GM21825 (cell line): ENCODE measurements around the gene RCAN1.

Experiments
- ATAC-seq: cut with Tn5 transposase; IDR thresholded peaks from one replicate; pipeline ENCODE4 v1.9.1; 2021; ENCODE audit warnings: mild to moderate bottlenecking, moderate library complexity; ENCODE audit not compliant: unreplicated experiment

Gene RCAN1

DNA sequence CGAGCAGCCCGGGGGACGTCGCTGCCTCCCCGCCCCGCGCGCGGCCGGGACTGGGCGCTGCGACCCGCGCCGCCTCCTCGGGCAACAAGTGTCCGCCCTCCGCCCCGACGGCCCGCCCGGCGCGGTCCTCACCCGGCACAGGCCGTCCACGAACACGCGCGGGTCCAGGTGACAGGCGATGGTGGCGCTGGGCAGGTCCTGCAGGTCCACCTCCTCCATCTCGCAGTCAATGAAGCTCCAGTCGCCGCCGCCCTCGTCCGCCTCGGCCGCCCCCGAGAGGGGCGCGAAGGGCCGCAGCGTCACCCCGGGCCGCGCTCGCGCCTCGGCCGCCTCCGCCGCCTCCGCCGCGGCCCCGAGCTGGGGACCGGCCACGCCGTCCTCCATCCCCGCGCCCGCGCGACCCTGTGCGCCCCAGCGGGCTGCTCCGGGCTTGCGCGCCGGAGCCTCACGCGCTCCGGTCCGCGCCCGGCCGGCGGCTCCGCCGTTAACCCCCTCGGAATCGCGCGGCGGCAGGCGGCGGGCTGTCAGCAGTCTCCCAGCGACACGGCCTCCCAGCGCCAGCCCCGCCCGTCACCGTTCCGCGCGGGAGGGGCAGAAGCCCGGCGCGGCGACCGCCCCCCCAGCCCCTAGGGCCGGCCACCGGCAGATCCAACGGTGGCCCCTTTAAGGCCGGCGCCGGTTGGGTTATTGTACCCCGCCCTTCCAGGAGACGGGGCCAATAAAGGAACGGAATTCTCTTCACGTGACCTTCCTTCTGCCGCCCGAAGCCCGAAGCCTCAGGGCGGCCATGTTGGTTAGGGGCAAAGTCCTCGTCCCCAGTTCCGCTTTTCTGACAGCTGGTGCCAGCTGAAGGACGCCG, at the start of gene RCAN1:
Gene RCAN1, minus strand, starts transcription at position 486 of the 859 bp plus-strand sequence. Its CDS starts 102 bp downstream, at position 384.
- peak; percentile 94 for ATAC-seq

DNA sequence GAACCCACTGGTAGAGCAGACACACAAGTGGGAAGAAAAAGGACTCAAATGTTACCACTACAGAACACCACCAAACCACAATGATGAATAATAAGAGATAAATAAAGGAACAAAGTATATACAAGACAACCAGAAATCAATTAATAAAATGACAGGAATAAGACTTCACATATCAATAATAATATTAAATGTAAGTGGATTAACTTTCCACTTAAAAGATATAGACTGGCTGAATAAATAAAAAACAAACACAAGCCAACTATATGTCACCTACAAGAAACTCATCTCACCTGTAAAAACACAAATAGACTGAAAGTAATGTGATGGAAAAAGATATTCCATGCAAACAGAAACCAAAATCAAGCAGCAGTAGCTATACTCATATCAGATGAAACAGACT, 46.9 kb upstream of the RCAN1 start:
- no peak for ATAC-seq

DNA sequence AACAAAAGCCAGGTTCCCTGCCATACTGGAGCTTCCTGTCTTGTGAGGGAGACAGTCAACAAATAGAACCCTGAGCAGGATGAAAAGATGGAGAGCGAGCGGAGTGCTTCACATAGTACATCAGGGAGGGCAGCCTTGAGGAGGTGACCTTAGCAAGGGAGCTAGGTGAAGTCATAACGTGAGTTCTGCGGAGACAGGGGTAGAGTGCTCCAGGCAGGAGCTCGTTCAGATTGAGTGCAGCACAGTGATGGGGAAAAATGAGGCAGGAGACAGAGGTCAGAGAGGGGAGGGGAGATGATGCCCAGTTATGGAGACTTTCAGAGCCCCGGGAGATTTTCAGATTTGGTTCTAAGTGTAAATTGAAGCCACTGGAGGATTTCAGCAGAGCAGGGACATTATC, 38.6 kb upstream of the RCAN1 start:
- ATAC-seq: no peak

DNA sequence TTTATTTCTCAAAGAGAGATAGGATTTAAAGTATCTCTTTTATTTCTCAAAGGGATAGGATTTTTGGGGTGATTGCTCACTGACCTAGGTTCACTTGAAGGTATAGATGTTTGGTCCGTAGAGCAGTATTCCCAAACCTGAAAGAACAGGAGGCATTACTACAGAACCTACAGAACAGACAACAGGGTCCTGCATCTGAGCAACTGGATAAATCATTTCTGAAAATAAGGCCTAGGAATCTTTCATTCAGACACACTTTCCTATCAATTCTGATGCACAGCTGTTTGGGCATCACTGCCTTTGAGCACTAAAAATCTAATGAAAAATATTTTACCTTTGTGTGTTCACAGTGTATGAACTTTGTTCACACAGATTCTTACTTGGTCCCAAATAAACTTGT, 36.7 kb upstream of the RCAN1 start:
- no peak for ATAC-seq

DNA sequence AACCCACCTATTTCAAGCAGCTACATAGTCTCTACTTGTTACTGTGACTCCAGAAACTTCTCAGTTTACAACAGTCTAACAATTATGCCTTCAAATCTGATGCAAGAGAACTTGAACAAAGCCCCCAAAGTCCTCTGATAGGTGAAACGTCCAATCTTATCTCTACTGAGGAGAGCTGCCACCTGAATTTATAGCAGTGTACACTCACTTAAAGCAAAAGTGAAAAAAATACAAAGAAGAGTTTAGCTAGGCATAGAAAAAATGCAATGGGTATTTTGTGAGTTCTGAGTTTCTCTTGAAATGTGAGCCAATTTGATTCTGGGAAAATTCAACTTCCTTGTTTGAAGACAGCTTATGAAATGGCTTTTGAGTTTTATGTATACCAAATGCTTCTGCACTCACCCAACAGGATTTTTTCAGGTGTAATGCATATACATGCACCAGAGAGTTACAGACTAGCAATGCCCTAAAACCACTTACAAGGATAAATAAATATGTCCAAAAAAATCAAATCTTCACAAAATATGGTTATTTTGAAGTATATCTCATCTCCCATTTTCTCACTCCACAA, 36.0 kb upstream of the RCAN1 start:
- no peak for ATAC-seq

DNA sequence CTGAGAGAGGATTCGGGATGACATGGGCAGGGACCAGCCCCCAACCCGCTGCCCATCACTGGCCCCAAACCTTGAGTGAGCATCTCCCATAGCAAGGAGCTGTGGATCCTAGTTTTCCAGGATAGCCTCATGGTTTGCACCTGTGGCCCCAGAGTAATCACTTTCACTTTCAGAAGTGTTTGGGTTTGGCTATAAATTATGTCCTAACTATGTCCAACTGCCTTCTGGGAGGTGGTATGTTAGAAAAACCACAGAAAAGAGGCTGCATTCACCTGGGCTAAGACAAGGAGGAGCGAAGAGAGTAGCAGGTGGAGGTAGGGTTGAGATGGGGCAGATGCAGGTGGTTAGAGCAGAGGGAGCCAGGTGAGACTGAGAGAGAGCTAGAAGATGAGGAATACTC, 34.5 kb upstream of the RCAN1 start:
- ATAC-seq: no peak

DNA sequence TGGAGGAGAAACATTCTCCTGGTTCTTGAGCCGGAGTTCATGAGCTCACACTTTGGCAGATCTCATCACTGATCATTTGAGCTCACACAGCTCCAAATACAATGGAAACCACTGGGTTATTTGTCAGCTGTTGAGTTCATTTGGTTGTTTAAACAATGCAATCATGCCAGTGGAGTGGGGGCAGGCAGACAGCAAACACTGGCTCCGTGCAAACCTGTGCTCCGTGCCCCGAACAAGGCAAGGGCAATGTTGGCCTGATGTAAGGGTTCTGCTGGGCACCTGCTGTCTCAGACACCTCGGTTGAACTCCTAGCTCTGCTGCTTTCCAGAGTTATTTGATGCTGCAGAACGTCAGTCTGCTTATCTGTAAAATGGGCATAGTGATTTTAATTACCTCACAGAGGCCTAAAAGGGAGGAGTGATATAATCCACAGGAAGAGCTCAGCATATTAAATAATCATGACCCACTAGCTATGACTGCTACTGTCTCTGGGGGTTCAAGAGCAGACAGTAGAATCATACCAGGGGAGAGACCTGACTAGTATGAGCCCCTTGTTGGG, 33.9 kb upstream of the RCAN1 start:
- ATAC-seq: no peak

DNA sequence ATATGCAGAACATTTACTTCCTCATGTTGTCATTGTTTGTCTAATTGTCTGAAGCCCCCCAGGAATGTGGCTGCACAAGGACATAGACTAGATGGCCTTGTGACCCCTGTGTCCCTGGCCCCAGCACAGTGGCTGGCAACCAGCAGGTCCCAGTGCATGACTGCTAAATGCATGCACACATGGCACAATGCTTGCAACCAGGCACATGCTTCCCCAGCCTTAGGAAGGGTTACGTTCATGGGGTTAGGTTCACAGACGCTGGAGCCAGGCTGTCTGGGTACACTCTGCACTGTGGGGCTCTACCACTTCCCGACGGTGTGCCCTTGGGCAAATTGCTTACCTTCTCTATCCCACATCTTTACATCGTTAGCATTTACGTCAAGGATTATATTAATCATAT, 32.6 kb upstream of the RCAN1 start:
- ATAC-seq: no peak

DNA sequence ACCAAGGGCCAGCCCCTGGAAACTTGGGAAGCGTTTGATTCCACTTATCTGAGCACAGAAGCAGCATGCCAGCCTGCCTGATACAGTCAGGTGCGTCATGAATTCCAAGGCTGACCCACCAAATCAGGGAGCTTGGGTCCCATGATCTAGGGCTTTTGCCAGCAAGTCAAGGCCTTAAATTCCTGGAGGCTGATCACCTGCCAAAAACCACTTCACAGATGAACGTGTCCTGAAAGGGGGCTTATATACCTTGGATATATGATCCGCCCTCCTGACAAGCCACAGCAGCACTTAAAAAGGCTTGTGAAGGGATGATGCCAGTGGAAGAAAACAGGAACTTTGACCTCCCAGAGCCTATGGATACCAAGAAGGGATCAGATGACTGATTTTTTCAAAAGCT, 29.9 kb upstream of the RCAN1 start:
- no peak for ATAC-seq

DNA sequence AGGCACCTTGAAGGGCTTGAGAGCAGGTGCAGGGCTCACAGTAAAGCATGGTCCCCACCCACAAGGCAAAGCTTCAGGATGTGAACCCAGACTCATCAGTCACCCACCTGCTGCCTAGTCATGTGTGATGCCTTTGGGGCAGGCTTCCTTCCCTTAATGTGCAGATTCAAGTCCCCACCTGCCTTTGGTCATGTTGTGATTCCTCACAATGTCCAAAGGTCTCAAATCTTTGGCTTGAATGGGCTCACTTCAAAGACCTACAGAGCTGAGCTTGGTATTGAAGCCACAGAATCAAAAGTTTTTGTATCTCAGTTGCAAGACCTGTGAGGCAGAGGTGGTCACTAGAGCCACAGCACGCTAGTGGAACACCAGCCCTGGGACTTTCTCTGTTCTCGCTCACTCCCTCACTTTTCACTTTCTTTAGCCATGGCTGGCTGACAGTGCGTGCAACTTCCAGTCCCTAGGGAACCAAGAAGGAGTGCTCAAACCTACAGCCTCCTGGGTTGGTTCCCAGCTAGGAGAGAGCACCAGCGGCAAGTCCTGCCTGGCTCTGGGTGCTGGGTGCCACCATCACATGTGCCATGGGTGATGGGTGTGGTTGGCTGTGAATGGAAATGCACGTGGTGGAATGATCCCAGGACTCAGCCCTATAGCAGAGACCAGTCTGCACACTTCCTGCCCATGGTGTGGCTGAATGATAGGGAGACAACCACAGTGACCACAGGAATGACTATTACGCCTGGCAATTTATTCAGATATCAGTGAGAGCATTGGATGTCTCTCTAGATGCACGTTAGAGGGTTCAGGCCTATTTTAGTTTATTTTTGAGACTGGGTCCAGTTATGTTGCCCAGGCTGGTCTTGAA, 27.5 kb upstream of the RCAN1 start:
- ATAC-seq: peak; percentile 53

DNA sequence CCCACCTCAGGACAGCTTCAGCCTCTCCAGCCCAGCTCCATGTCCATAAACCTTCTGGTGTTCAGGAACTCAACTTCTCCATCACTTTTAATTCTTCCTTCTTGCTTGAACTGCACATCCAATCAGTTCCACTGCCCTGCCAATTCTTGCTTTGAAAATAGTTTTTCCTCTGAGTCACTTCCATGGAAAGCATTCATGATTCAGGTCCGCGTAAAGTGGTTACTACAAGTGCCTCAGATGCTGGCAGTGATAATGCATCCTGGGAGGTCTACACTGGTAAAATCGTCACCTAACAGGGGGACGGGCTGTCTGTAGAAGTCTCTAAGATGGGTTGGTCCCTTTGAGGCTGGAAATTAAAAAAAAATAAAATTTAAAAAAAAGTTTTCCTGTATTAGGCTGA, 25.9 kb upstream of the RCAN1 start:
- no peak for ATAC-seq

DNA sequence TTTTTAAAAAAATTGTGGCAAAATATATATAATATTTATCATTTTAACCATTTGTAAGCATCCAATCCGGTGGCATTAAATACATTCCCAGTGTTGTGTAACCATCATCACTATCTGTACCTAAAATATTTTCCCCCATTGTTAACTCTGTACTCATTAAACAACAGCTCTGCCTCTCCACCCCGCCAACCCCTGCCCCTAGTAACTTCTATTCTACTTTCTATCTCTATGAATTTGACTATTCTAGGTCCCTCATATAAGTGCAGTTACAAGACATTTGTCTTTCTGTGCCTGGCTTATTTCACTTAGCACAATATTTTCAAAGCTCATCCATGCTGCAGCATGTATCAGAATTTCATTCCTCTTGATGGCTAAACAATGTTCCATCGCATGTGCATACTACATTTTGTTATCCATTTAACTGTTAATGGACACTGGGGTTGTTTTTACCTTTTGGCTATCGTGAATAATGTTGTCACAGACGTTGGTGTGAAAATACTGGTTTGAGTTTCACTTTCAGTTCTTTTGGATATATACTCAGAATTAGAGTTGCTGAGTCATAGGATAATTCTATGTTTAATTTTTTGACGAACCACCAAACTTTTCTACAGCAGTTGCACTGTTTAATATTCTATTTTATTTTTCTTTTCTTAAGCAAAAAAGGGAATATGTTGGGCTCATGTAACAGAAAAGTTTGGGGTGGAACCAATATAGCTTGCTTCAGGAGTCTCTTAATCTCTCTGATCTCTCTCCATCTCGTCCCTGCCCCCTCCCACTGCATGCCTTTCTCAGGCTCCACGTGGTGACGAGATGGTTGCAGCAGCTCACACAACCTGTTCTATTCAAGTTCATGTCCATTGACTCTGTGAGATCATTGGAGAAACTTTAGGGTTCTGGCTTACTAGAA, 25.2 kb upstream of the RCAN1 start:
- no peak for ATAC-seq

DNA sequence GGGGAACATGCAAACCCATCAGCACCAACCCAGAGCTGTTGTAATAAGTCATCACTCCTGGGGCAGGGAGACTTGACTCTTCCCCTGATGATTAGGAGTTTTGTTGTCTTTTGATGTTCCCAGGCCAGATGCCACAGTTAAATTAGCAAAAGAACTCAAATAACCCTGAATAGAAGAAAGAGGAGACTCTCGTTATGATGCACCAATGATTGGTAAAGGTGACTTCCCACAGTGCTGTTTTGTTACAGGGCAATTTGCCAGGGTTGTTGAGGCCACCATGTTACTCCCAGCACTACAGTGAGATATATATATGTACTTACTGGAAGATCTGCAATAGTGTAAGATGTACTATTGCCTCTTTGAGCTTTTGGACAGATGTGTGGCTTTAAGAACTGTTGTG, 24.3 kb upstream of the RCAN1 start:
- no peak for ATAC-seq

DNA sequence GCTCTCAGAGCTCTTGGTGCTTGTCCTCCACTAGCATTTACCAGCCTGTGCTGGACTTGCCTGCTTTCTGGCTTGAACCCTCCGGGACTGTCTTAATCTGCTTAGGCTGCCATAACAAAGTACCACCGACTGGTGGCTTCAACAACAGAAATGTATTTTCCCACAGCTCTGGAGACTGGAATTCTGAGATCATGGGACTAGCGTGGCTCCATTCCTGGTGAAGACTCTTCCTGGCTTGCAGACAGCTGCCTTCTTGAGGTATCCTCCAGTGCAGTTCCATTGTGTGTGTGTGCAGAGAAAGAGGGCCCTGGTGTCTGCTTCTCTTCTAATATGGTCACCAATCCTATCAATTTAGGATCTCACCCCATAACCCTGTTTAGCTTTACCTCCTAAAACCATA, 22.0 kb upstream of the RCAN1 start:
- no peak for ATAC-seq

DNA sequence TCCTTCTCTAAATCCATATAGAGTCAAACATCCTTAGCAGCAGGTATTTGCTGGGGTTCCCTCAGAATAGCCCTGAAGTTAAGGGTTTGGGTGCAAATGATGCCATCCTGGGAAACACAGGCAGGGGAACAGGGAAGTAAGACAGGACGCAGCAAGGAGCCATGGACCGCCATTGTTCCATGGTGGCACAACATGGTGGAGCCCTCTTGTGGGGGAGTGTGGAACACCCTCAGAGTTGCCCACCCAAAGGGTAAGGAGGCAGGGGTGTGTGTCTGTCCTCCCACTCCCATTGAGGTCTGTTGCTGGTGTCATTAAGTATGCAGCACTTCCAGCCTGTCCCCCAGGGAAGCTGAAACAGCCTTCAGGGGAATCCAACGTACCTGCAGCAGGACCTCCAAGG, 20.4 kb upstream of the RCAN1 start:
- no peak for ATAC-seq

DNA sequence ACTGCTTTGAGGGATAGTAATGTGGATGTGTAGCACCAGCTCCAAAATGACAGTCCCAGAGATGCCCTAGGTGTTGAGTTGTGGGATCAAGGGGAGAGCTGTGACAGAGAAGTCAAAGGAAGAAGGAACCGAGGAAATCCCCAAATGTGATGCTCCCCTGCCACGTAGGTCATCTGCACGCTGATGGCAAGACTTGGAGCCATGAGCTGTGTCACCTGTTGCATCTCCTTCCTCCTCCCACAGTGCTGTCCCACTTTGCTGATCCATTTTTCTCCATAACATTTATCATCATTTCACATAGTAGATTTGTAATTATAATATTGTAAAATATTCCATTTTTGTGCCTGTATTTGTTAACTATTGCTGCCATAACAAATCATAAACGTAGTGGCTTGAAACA, 17.6 kb upstream of the RCAN1 start:
- ATAC-seq: no peak

DNA sequence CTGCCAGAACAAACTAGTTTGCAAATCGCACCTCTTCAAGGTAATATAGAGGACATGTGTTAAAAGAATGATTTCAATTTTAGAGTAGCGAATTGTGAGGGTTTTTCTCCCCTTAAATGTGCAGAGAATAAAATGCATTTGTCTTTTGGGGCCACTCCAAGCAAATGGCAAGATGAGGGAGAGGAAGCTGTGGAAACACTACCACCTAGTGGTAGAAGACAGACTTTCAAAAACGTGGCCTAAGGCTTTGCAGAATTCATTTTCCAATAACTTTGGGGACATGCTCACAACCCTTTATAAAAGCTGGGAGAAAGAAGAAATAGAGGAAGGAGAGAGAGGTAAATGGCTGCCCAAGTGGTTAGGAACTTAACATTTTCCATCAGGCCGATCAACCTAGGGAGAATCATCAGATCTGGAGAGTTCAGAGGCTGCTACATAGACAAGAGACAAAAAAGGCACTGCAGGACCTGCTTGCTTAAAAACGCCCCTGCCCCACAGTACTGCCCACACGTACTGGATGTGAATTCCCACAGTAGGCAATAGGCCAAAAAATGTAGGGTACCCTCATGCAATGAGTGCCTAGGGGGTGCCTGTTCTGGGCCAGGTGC, 15.7 kb upstream of the RCAN1 start:
- ATAC-seq: no peak

DNA sequence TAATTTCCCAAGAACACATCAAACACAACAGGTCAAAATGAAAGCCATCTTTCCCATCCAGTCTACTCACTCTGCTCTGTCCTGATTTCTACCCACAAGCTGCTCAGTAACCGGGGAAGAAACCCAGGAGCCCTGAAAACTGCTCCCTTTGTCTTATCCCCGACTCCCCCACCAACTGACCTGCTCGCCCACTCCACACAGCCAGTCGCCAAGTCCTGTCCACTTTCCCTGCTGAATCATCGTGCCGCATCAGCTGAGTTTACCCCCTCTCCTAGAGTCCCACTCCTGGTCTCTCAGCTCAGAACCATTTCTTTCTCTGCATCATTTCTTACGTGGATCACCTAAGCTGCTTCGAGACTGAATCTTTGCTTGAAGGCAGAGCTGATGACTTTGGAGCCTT, 11.2 kb upstream of the RCAN1 start:
- ATAC-seq: no peak

DNA sequence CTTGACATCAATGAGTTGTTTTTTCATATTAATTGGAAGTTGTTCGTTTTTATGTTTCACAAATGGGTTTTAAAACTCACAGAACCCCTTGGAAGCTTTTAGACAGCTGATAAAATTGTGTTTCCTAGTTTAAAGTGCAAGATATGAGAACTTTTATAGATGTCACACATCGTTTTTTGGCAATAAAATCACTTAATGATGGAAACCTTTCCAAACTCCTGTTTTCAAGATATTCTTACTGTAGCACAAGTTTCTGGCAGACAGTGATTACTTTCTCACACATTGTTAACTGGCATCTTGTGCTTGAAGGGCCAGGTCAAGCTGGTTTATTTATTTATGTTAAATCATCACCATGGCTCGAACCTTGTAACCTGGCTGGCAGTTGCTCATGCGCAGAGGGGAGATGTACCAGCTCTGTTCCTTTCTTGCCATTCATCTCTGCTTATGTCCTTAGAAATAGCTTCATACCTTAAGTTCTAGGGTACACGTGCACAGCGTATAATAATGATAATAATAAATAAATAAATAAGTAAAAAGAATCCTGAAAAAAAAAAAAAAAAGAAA, 10.2 kb upstream of the RCAN1 start:
- ATAC-seq: no peak

DNA sequence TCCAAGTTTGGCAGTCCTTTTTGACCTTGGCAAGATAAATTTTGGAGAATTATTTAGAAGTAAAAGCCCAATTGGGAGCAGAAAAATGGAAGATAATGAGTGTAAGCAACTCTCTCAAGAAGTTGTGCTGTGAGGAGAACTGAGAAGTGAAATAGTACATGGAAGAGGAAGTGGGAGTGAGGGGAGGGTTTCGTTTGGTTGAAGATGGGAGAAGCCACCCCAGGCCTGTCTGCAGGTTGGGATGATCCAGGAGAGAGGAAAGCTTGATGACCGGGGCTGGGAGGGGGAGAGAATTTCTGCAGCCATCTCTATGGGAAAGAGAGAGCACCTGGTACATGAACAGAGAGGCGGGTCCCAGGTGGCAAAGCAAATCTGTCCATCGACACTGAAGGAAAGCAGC, 8.6 kb upstream of the RCAN1 start:
- ATAC-seq: no peak
